Testis (tissue), 3 donors: Measurements from ENCODE around the gene FRG2B. TPM values are rescaled to one million over a fixed set of nuclear protein-coding genes. Genes with fewer than 3 reads are reported as not detected.

Source experiments
- DNase-seq: peaks from one replicate; pipeline ENCODE4 v3.0.0-alpha.2; 2019
- H3K27ac ChIP-seq, 2 donors: fragments of 200-600 bp; sonication (generic); one replicate each; pipeline ENCODE4 v1.5.1; 2019
- H3K27me3 ChIP-seq: fragments of 200-600 bp; sonication (generic); one replicate; pipeline ENCODE4 v1.5.1; 2019
- H3K36me3 ChIP-seq: fragments of 200-600 bp; sonication (generic); one replicate; pipeline ENCODE4 v1.5.1; 2017; ENCODE audit warnings: low read depth; ENCODE audit errors: missing control alignments
- H3K4me1 ChIP-seq: fragments of 200-600 bp; sonication (generic); one replicate; pipeline ENCODE4 v1.5.1; 2019
- H3K4me3 ChIP-seq, 2 donors: fragments of 200-600 bp; sonication (generic); one replicate each; pipeline ENCODE4 v1.5.1; 2017 to 2019
- H3K9me3 ChIP-seq: fragments of 200-600 bp; sonication (generic); one replicate; pipeline ENCODE4 v1.5.1; 2017
- POLR2A ChIP-seq: fragments of 450-650 bp; IDR thresholded peaks from one replicate; pipeline ENCODE4 v1.6.1; 2017; ENCODE audit warnings: antibody characterized with exemption, mild to moderate bottlenecking, moderate library complexity
- WGBS, 2 donors: methylation state at CpG; one replicate each; pipeline ENCODE4 v1.1.5; 2018; 5-methylcytosine and 5-hydroxymethylcytosine counted together
- intact Hi-C: fragments of 100-400 bp; cut with DNase I; formaldehyde crosslinking; loops from one replicate; pipeline ENCODE4 v1.15.1; 2023; ENCODE audit warnings: low total_unique reads
- polyA plus RNA-seq: library from polyadenylated mRNA; stranded (reverse); fragments of 350-450 nt; fragmentation: Illumina TruSeq; extraction: RNeasy Lipid Tissue Mini Kit (QIAGEN cat#74804); gene quantifications from one replicate; pipeline ENCODE4 v1.2.3, GENCODE V29; 2014; ENCODE audit warnings: low read depth, low replicate concordance; ENCODE audit not compliant: insufficient read depth
- total RNA-seq, 2 donors: library from RNA; depleted of rRNA; stranded (reverse); fragments of >200 nt; gene quantifications; one replicate each; pipeline ENCODE4 v1.2.3, GENCODE V29; 2016
- TF ChIP-seq, protein P1 (sequence below), 3 experiments: fragments of 450-650 bp in 2 of 3; fragments of 200-600 bp in 1 of 3; sonication (generic) in 1 of 3; IDR thresholded peaks; one replicate each; pipeline ENCODE4 v1.5.1; 2016 to 2019; ENCODE audit warnings: antibody characterized with exemption in 3 of 3, mild to moderate bottlenecking in 2 of 3, moderate library complexity in 1 of 3

FRG2B gene
- total and polyA plus RNA-seq, 3 donors from 2014 or later: not detected

DNA sequence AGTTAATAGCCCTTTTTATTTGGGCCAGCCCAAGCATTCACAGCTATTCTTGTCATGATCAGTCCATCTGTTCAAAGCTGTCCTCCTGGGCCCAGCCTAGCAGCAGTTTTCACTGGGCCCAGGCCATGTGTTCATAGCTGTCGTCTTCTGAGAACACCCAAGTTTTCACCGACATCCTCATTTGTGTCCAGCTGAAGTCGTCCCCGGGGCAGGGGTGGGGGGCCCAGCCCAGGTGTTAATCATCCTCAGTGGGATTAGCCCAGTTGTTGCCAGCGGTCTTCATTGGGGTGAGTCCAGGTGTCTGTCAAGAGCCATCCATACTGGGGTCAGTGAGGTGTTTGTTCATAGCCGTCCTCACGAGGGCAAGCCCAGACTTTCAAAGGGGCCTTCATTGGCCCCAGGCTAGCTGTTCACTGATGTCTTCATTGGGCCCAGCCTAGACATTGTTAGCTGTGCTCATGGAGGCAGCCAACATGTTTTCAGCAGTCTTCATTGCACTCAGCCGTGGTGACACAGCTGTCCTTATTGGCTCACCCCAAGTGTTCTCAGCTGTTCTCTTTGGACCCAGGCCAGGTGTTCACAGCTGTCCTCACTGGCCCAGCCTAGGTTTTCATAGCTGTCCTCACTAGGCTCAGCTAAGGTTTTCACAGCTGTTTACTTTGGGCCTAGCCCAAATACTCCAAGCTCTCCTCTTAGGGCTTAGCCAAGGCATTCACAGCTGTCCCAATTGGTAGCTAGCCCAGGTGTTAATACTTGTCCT lies 10.0 kb downstream of the FRG2B start:
- H3K27ac ChIP-seq: no peak overlapping the region
- 86 to 88% methylated on average over 4 to 8 of the region's 8 CpGs for WGBS, 2 donors
- no peaks in the 10 kb centered on the region for H3K4me1 ChIP-seq
- intact Hi-C loops: no loop called here
- no peak overlapping the region for H3K4me3 ChIP-seq
- TF ChIP-seq, protein P1, sequence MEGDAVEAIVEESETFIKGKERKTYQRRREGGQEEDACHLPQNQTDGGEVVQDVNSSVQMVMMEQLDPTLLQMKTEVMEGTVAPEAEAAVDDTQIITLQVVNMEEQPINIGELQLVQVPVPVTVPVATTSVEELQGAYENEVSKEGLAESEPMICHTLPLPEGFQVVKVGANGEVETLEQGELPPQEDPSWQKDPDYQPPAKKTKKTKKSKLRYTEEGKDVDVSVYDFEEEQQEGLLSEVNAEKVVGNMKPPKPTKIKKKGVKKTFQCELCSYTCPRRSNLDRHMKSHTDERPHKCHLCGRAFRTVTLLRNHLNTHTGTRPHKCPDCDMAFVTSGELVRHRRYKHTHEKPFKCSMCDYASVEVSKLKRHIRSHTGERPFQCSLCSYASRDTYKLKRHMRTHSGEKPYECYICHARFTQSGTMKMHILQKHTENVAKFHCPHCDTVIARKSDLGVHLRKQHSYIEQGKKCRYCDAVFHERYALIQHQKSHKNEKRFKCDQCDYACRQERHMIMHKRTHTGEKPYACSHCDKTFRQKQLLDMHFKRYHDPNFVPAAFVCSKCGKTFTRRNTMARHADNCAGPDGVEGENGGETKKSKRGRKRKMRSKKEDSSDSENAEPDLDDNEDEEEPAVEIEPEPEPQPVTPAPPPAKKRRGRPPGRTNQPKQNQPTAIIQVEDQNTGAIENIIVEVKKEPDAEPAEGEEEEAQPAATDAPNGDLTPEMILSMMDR (IDR thresholded peaks at IDR 0.05): no peak
- no peak for TF ChIP-seq POLR2A
- no peaks in the 10 kb centered on the region for H3K27me3 ChIP-seq
- no peaks in the 10 kb centered on the region for H3K9me3 ChIP-seq
- DNase-seq: no peak
- H3K36me3 ChIP-seq: no peaks in the 10 kb centered on the region

DNA sequence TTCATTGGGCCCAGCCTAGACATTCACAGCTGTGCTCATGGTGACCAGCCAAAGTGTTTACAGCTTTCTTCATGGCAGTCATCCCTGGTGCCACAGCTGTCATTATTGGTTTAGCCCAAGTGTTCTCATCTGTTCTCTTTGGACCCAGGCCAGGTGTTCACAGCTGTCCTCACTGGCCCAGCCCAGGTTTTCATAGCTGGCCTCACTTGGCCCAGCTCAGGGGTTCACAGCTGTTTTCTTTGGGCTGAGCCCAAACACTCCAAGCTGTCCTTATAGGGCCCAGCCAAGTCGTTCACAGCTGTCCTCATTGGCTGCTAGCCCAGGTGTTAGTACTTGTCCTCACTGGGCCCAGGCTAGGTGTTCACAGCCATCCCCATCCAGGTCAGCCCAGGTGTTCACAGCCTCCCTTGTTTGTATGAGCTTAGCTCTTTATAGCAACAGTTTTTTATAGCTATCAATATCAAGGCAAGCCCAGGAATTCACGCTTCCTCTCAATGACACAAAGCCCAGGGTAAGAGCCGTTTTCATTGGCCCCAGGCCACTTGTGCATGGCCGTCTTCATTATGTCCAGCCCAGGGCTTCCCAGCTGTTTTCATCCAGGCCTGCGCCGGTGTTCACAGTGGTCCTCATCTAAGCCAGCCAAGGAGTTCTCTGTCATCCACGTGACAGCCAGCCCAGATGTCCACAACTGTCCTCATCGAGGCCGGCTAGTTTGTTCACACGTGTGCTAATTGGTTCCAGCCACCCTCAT lies 11.6 kb downstream of the FRG2B start:
- Histone ChIP-seq H3K4me1 (no peaks in the 10 kb centered on the region), H3K27ac (no peak overlapping the region), H3K9me3 (no peaks in the 10 kb centered on the region), H3K27me3 (no peaks in the 10 kb centered on the region), H3K4me3 (no peak overlapping the region), H3K36me3 (no peaks in the 10 kb centered on the region)
- WGBS, 2 donors: 82 to 84% methylated on average over 10 of the region's 10 CpGs
- intact Hi-C loops: no loop called here
- no peak for DNase-seq
- TF ChIP-seq, protein P1 (IDR thresholded peaks at IDR 0.05): no peak
- TF ChIP-seq POLR2A: no peak

DNA sequence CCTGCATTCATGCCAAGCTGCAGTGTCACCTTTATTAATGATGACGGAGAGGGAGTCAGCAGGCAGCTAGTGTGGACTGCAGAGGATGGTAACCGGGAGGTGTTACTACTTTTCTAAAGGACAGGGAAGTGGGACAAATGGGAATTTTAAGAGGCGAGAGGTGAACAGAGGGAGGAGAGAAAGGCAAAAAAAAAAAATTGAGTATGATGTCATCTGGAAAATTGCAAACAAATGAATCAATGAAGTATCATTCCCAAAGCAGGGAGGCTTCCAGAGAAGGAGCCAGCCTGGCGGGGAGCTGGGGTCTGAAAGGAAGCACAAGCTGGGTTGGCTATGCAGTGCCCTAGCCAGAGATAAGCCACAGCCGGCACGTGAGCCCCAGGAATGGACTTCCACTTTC lies 12.9 kb downstream of the FRG2B start:
- no peak overlapping the region for H3K27ac ChIP-seq
- H3K27me3 ChIP-seq: no peaks in the 10 kb centered on the region
- no peaks in the 10 kb centered on the region for H3K4me1 ChIP-seq
- no peak overlapping the region for H3K4me3 ChIP-seq
- no peak for DNase-seq
- intact Hi-C loops: no loop called here
- no peak for TF ChIP-seq POLR2A
- TF ChIP-seq, protein P1 (IDR thresholded peaks at IDR 0.05): no peak
- WGBS, 2 donors: 72 to 78% methylated on average over 6 of the region's 6 CpGs
- H3K9me3 ChIP-seq: no peaks in the 10 kb centered on the region
- H3K36me3 ChIP-seq: no peaks in the 10 kb centered on the region

DNA sequence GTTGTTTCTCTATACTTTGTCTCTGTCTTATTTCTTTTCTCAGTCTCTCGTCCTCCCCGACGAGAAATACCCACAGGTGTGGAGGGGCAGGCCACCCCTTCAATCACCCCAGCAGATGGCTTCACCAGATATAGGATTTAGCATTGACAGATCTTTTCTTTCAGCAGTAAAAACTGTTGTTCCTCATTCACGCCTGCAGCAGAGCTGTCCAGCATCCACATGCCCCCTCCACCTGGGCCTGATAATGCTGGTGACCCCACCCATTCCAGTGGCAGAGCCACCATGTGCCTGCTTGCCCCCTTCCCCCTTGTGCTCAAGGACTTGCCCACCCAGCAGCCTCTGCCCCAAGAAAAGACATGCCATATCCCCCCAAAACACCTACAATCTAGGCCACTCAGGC lies 15.5 kb downstream of the FRG2B start:
- 62 to 75% methylated on average over 4 of the region's 4 CpGs for WGBS, 2 donors
- H3K27ac ChIP-seq: no peak overlapping the region
- TF ChIP-seq, protein P1 (IDR thresholded peaks at IDR 0.05): no peak
- H3K36me3 ChIP-seq: no peaks in the 10 kb centered on the region
- H3K4me3 ChIP-seq: no peak overlapping the region
- no peaks in the 10 kb centered on the region for H3K9me3 ChIP-seq
- no peak for DNase-seq
- no peaks in the 10 kb centered on the region for H3K4me1 ChIP-seq
- no peaks in the 10 kb centered on the region for H3K27me3 ChIP-seq
- intact Hi-C loops: no loop called here
